Measurements from ENCODE around the gene VWF.

VWF gene

DNA sequence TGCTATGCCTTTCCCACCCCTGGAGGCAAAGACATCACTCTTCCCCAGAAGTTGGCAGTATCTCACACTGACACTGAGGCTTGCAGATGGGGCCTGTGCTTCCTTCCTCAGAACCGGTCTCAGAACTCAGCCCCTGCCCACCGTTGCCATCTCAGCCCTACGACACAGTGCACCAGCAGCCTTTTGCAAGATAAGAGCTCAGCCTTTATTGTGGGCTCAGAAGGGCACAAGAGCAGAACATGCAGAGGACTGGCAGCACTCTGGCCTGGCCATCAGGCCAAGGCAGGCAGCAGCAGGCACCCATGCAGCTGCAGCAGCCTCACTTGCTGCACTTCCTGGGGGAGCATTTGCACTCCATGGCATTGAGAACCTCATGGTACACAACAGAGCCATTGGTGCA, 175.8 kb downstream of the VWF start:
- no peak overlapping the region for H3K4me3 ChIP-seq
- H3K27me3 ChIP-seq: no peaks in the 10 kb centered on the region
- no peaks in the 10 kb centered on the region for H4K20me1 ChIP-seq
- H3K4me2 ChIP-seq: no peak overlapping the region
- H3K9me3 ChIP-seq: peaks cover 9% of the 10 kb centered on the region
- no peak overlapping the region for H3K27ac ChIP-seq
- H3K9ac ChIP-seq: no peak overlapping the region
- H3K4me1 ChIP-seq: 0 out of 2 replicates have a peak, but pooled peaks cover 6% of the 10 kb centered on the region
- no peak for TF ChIP-seq Cebpa-rat (IDR thresholded peaks at IDR 0.05)
- no peaks in the 10 kb centered on the region for H3K36me3 ChIP-seq

- Histone ChIP-seq H3K4me1 (0 out of 2 replicates have a peak, but pooled peaks cover 6% of the 10 kb centered on the region), H3K9me3 (peaks cover 9% of the 10 kb centered on the region), H3K27me3 (no peaks in the 10 kb centered on the region), H3K27ac (no peak overlapping the region), H3K4me2 (no peak overlapping the region), H4K20me1 (no peaks in the 10 kb centered on the region), H3K9ac (no peak overlapping the region), H3K36me3 (no peaks in the 10 kb centered on the region), H3K4me3 (no peak overlapping the region)
- no peak for TF ChIP-seq Cebpa-rat (IDR thresholded peaks at IDR 0.05)
Measured at GRCh38 chr12:5947006-5947405, 177.5 kb downstream of the VWF start.

DNA sequence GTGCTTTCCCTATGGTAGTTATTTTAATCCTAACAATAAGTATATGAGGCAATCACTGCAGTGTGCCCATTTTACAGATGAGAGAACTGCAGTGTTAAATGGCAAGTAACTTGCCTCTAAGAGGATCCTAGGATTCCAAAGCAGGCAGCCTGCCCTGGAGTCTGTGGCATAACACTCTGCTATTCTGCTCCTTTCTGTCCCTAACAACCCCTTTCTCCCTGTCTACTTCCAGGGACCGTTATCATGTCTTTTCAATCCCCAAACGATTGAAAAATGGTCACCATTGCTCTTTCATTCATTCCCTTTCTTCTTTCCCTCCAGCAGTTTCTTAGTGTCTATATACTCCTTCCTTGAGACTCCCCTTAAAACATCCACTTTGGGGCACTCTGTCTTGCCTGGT, 178.1 kb downstream of the VWF start:
- peaks cover 9% of the 10 kb centered on the region for H3K9me3 ChIP-seq
- no peak overlapping the region for H3K27ac ChIP-seq
- H3K4me2 ChIP-seq: no peak overlapping the region
- TF ChIP-seq Cebpa-rat (IDR thresholded peaks at IDR 0.05): no peak
- no peaks in the 10 kb centered on the region for H3K36me3 ChIP-seq
- H3K27me3 ChIP-seq: no peaks in the 10 kb centered on the region
- H3K4me1 ChIP-seq: 0 out of 2 replicates have a peak, but pooled peaks cover 6% of the 10 kb centered on the region
- H3K9ac ChIP-seq: no peak overlapping the region
- no peaks in the 10 kb centered on the region for H4K20me1 ChIP-seq
- H3K4me3 ChIP-seq: no peak overlapping the region

- H3K4me2 ChIP-seq: no peak within 1 kb of the TSS
- TF ChIP-seq Cebpa-rat (IDR thresholded peaks at IDR 0.05): no peak
- H3K4me3 ChIP-seq: no peak within 1 kb of the TSS
- H3K27ac ChIP-seq: no peak within 1 kb of the TSS
- no peaks in the 10 kb centered on the region for H3K36me3 ChIP-seq
- H3K4me1 ChIP-seq: 0 out of 2 replicates have a peak, but pooled peaks cover 6% of the 10 kb centered on the region
- no peaks in the 10 kb centered on the region for H4K20me1 ChIP-seq
- no peaks in the 10 kb centered on the region for H3K27me3 ChIP-seq
- peaks cover 12% of the 10 kb centered on the region for H3K9me3 ChIP-seq
- H3K9ac ChIP-seq: no peak within 1 kb of the TSS
Measured at GRCh38 chr12:5945071-5946008, 179.1 kb downstream of the VWF start, which contains the start of gene ANO2. Gene ANO2, minus strand, starts transcription at chr12:5945259. Its CDS starts 42 bp downstream, at chr12:5945217.

DNA sequence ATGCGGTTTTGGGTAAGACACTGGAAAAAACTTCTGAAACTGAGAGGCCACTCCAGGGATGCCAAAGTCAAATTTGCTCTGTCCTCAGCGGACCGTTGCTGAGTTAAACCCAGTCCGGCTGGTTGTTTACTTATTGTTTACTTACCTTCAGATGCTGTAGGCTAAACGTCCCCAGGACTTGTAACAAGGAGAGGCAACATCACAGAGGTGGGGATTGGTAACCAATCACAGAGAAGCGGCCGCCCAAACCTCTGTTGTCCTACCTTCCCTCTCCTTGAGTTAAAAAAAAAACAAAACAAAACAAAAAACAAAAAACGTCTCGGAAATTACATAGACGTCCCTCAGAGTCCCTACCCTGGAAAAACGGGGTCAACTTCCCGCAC, 179.8 kb downstream of the VWF start:
- H3K4me3 ChIP-seq: no peak overlapping the region
- H3K9me3 ChIP-seq: peaks cover 15% of the 10 kb centered on the region
- H3K4me1 ChIP-seq: 0 out of 2 replicates have a peak, but pooled peaks cover 6% of the 10 kb centered on the region
- H3K27ac ChIP-seq: no peak overlapping the region
- H3K9ac ChIP-seq: no peak overlapping the region
- no peaks in the 10 kb centered on the region for H4K20me1 ChIP-seq
- no peaks in the 10 kb centered on the region for H3K36me3 ChIP-seq
- H3K27me3 ChIP-seq: no peaks in the 10 kb centered on the region
- H3K4me2 ChIP-seq: no peak overlapping the region
- TF ChIP-seq Cebpa-rat (IDR thresholded peaks at IDR 0.05): no peak

DNA sequence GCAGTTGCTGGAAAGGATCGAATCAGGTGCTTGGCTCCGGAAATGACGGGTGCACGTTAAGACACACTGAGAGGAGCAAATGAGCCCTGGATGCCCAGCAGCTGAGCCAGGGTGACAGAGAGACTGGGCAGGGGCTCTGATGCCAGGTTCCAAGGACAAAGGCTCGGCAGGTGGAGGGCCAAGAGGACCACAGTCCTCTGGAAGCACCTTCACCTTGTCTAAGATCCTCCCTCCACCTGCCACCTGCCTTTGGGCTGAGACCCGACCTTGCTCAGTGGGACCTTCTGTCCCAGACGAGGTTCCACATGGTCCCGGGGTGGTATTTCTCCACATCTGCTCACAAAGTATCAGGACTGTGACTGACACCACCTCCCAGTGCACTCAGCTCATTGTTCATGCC, 180.4 kb downstream of the VWF start:
- H3K27ac ChIP-seq: no peak overlapping the region
- H3K9ac ChIP-seq: no peak overlapping the region
- no peak overlapping the region for H3K4me2 ChIP-seq
- H3K4me1 ChIP-seq: 0 out of 2 replicates have a peak, but pooled peaks cover 6% of the 10 kb centered on the region
- no peaks in the 10 kb centered on the region for H4K20me1 ChIP-seq
- H3K9me3 ChIP-seq: peaks cover 15% of the 10 kb centered on the region
- H3K4me3 ChIP-seq: no peak overlapping the region
- TF ChIP-seq Cebpa-rat (IDR thresholded peaks at IDR 0.05): no peak
- no peaks in the 10 kb centered on the region for H3K27me3 ChIP-seq
- no peaks in the 10 kb centered on the region for H3K36me3 ChIP-seq

- Histone ChIP-seq H3K27ac (no peak overlapping the region), H3K4me1 (no peaks in the 10 kb centered on the region), H3K9ac (no peak overlapping the region), H3K9me3 (peaks cover 15% of the 10 kb centered on the region), H3K36me3 (no peaks in the 10 kb centered on the region), H3K27me3 (no peaks in the 10 kb centered on the region), H4K20me1 (no peaks in the 10 kb centered on the region), H3K4me2 (no peak overlapping the region), H3K4me3 (no peak overlapping the region)
- TF ChIP-seq Cebpa-rat (IDR thresholded peaks at IDR 0.05): no peak
Measured at GRCh38 chr12:5941907-5942306, 182.6 kb downstream of the VWF start.

DNA sequence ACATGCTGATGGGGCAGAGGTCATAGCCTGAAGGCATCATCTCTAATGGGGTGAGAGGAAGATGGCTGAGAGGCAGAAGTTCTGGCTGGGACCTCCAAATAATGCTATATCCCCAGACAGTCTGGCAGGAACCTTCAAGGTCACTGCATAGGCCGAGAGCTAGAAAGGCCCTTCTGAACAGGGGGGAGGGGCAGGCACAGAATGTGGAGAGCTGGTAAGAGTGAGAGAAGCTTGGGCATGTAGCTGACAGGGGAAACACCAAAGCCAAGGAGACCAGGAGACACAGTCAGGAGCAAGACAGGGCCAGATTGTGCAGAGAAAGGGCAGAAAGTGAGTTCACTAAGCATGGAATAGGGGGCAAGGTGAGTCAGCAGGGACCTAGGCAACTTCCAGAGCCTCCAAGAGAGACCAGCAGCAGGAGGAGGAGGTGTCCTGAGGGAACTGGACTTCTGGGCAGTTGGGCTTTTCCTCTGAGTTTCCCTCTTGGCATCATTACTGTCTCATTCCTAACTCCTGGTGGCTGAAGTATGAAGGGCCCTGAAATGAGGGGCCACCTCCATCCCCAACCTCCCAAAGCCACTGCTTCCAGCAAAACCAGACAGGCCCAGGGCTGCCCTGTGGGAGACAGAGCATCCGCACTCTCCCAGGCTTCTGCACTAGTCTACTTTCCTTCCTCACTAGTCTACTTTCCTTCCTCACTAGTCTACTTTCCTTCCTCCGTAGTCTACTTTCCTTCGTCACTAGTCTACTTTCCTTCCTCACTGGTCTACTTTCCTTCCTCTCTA, 196.5 kb downstream of the VWF start:
- TF ChIP-seq Cebpa-rat (IDR thresholded peaks at IDR 0.05): no peak
- Histone ChIP-seq H3K4me3 (no peak overlapping the region), H3K9ac (no peak overlapping the region), H3K9me3 (no peaks in the 10 kb centered on the region), H3K4me1 (peaks cover 10% of the 10 kb centered on the region), H3K36me3 (no peaks in the 10 kb centered on the region), H3K27ac (no peak overlapping the region), H4K20me1 (no peaks in the 10 kb centered on the region), H3K4me2 (no peak overlapping the region), H3K27me3 (no peaks in the 10 kb centered on the region)

DNA sequence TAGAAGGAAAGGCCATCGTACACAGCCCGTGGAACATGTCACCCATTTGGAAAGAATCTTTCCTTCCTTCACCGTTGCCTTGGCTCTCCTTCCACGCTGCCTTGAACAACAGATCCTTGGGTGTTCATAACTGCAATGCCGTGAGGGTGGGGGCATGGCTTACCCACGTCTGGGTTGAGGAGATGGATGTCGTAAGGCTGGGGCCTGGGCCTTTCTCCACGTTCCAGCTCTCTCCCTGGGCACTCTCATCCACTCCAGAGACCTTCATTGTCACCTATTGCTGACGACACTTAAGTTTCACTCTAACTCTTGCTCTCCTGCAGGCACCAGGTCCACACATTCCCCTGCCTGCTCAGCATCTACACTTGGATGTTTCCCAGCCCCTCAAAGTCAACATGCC, 198.8 kb downstream of the VWF start:
- Histone ChIP-seq H3K27me3 (no peaks in the 10 kb centered on the region), H3K27ac (no peak overlapping the region), H4K20me1 (no peaks in the 10 kb centered on the region), H3K36me3 (no peaks in the 10 kb centered on the region), H3K4me2 (no peak overlapping the region), H3K4me3 (no peak overlapping the region), H3K4me1 (peaks cover 10% of the 10 kb centered on the region), H3K9ac (no peak overlapping the region), H3K9me3 (no peaks in the 10 kb centered on the region)
- TF ChIP-seq Cebpa-rat (IDR thresholded peaks at IDR 0.05): no peak

DNA sequence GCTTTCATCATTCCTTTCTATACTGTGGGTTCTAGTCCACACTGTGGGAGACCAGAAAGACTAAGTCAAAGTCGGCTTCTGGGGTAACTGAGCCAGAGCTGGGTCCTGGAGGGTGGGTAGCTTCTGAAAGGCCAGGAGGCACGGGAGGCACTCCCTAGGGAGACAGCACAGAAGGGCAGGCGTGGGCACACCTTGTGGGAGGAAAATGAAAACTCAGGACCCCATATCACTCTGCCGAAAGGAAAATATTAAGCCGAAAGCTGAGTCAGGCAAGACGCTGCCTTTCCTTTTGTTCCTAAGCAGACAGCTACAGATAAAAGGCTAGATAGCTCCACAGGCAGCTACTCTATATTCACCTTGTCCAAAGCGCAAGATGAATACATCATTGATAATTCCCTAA, 200.1 kb downstream of the VWF start:
- H3K4me2 ChIP-seq: peak overlapping the region; percentile 29; the same call in 1 of the 2 replicates
- H3K27me3 ChIP-seq: no peaks in the 10 kb centered on the region
- no peak overlapping the region for H3K9ac ChIP-seq
- no peak overlapping the region for H3K4me3 ChIP-seq
- H4K20me1 ChIP-seq: no peaks in the 10 kb centered on the region
- H3K9me3 ChIP-seq: no peaks in the 10 kb centered on the region
- H3K4me1 ChIP-seq: peaks cover 10% of the 10 kb centered on the region
- no peak overlapping the region for H3K27ac ChIP-seq
- TF ChIP-seq Cebpa-rat (IDR thresholded peaks at IDR 0.05): no peak
- no peaks in the 10 kb centered on the region for H3K36me3 ChIP-seq
